HG03378 (cell line): ENCODE results near the gene THUMPD3.

ENCODE experiments used
- ATAC-seq: cut with Tn5 transposase; IDR thresholded peaks from one replicate; pipeline ENCODE4 v1.9.1; 2021; ENCODE audit warnings: mild to moderate bottlenecking, moderate library complexity; ENCODE audit not compliant: unreplicated experiment

Gene THUMPD3, protein sequence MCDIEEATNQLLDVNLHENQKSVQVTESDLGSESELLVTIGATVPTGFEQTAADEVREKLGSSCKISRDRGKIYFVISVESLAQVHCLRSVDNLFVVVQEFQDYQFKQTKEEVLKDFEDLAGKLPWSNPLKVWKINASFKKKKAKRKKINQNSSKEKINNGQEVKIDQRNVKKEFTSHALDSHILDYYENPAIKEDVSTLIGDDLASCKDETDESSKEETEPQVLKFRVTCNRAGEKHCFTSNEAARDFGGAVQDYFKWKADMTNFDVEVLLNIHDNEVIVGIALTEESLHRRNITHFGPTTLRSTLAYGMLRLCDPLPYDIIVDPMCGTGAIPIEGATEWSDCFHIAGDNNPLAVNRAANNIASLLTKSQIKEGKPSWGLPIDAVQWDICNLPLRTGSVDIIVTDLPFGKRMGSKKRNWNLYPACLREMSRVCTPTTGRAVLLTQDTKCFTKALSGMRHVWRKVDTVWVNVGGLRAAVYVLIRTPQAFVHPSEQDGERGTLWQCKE

DNA sequence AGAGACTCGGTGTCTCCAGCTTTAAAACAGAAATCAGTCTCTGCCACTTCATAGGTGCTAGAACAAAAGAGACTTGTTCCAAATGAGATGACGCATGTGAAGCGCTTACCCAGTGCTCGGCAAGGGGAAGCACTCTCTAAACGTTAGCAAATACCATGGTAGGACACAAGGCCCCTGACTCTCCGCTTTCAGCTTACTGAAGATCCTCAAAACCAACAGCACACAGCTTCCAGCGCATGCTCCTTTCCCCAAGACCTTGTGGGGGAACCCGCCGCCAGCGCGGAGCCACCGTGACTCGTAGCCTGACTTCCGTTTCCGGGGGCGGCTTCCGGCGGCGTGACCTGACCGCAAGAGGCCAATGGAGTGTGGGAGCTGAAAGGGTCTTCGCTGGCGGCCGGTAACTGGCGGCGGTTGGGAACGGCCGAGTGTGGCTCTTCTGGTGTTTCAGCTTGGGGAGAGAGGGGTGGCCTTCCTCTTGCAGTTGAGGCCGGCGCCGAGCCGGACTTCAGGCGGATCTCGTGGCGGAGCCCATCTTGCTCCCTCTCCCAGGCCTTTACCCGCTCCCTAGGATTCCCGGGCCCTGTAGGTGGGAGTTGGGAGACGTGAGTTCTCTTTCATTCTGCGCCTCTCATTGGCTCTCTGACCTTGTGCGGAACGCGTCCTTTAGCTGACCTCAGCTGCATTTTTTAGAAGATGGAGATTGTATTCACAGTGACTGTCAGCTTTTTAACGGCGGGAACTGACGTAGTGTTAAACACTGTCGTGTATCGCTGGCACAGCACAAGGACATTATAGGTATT, at the start of gene THUMPD3:
Gene THUMPD3 (plus strand): TSS at position 324 of the 800 bp plus-strand sequence. CDS start 2,015 bp downstream, outside the sequence.
- peak; percentile 90 for ATAC-seq

DNA sequence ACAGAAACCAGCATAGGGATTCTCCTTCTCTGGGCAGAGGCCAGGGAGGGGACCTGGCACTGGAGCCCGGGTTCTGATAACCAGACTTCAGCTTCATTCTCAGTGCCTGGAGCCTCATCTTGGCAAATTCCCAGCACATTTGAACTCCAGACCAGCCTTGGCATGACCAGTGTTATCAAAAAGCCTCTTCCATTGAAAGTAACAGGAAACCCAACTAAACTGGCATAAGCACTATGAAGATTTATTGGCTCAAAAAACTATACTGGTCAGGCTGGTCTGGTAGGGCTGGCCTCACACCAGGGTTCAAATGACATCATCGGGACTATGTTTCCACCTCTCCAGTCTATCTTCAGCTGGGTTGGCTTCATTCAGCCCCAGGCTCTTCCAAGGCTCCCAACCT, 48.1 kb upstream of the THUMPD3 start:
- ATAC-seq, result no peak

DNA sequence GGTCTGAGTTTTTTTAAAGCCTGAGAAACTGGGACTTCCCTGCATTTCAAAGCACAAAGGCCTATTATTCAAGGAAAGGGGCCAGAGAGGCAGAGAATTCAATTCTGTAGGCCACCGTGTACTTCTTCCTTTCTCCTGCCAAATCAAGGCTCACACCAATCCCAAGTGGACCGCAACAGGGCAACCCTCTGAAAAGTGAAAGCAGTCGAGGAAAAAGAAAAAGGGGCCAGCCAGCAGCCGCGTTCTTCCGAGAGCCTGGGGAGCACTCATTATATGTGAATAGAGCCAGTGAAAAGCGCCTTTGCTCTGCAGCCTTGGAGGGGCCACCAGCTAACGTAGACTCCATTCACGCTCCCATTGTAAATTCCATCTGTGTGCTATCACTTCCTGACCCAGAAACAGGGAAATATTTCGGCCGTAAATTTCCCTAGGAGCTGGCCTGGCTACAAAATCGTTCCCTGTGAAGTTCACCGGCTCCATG, 45.9 kb upstream of the THUMPD3 start:
- ATAC-seq, result no peak

DNA sequence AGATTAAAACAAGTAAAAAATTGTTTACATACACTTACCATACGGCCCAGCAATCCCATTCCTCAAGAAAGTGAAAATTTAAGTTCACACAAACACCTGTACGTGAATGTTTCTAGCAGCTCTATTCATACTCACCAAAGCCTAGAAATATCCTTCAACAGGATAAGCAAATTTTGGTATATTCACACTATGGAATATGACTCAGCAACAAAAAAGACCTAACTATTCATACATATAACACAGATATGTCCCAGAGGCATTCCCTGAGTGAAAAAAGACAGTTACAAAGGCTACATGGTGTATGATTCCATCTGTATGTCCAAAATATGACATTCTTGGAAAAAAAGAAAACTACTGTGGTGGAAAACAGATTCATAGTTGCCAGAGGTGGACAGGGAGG, 40.1 kb upstream of the THUMPD3 start:
- ATAC-seq, result no peak

DNA sequence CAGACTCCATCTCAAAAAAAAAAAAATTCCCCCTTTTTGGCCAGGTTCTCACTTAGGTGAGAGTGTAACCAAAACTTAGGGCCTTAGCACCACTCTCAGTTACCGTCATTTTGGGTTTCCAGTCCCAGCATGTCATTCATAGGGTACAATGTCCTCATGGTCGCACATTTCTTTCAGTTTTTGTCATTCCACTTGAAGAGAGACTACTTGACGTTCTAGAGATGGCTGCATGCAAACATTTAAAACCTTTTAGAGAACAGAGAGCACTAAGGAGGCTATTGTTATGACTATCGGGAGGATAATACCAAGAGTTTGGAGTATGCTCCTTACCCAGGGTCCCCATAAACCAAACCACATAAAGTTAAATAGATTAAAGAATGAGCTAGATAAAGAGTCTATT, 37.9 kb upstream of the THUMPD3 start:
- ATAC-seq, result no peak

DNA sequence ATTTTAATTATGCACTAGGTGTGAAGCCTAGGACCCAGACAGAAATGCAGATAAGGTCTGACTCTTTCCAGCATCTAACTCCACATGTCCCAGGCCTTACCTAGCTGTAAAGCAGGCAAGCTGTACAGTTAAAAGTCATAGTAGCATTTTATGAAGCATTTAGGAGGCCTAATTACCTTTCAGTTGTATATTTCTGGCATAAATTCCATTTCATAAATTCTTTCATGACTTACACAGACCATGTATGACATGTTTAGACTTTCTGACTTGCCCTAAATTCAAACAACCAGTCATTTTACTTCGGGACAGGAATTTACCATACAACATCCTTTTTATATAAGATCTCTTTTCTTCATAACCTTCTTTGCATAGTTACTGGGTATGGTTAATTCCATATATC, 35.3 kb upstream of the THUMPD3 start:
- ATAC-seq, result no peak

DNA sequence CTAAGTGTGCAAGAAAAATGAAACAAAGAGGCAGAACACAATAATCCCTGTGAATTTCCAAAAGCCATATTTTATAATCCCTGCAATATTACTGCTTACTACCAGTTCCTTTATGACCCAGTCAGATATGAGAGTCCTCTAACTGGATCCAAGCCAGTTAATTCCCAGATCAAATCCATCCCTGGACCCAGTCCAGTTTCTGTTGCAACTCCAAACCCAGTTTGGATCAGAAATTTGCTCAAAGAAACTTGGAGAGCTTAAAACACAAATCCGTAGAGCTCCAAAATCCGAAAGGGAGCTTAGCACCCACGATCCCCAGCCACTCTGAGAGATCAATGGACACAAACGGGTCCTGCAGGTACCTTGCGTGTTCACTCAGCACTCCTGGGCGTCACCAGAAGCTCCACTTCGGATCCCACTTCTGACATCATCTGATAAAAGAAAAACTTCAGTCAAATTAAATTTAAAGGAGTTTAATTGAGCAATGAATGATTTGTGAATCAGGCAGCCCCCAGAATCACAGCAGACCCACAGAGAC, 32.6 kb upstream of the THUMPD3 start:
- no peak for ATAC-seq

DNA sequence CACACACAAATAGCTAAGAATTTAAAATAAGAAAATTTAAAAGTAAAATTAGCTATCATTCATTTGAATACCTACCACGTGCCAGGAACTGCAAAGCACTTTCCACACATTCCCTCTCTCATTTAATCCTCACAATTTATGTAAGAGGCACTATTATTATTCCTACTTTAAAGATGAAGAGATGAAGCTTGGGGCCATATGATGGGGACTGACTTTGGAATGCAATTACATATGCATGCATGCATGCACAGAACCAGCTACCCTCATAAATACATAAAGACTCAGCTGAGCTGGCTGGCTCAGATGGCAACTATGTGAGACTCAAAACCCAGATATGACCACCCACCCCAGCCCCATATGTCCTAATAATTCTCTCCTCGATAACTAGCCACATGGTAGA, 31.7 kb upstream of the THUMPD3 start:
- ATAC-seq, result no peak

DNA sequence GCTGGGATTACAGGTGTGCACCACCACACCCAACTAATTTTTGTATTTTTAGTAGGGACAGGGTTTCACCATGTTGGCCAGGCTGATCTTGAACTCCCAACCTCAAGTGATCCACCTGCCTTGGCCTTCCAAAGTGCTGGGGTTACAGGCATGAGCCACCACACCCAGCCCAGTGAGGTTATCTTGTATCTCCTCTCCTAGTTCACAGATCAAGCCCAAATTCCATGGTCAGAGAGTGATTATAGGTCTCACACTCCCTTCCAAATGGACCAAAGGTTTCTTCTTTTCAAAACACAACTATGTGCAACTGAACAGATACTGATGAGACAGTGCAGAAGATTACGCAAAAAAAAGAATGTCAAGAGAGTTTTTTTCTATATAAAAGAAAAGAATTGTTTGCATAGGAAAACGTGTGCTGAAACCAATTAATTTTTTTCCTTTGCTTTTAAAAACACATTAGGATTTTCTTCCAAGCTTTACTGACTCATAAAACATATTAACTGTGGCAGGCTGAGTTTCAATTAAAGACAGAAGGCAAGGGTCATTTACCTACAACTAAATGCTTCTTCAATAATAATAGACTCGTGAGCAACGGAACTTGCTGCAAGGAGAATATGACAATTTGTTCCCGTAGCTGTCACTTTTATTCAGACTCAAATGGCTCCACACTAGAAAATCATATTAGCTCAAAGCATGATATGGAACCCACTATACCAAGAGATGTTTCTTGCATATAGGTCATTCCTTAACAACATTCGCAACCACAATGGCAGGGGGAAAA, 30.4 kb upstream of the THUMPD3 start:
- ATAC-seq, result no peak

DNA sequence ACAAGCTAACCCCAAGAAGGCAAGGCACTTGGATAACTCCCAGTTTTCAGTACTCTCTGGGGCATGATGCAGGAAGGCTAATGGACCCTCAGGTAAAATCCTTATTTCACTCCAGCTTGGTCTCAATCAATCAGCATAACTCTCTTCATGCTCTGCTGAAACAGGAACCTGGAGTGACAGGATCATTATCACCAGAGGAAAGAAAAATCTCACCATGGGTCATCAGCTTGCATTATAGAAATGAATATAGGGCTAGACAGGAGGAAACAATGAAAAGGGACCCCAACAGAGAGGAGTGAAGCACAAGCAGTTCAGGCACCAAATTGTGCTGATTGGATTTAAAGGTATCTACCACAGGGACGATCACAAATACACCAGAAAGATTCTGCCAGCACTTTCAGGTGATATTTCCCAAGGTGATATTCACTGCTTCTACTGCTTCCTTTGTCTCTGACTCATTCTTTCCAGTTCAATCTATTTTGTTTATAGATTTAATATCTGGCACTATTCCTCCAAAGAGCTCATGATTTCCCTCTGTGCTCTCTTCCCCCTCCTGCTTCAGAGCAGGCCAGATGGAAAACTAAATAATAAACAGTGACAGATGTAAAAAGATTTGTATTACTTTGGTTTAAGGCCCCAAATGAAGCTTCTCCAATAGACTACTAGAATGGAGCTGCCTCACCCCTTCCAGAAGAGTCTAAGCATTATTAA, 22.9 kb upstream of the THUMPD3 start:
- no peak for ATAC-seq

DNA sequence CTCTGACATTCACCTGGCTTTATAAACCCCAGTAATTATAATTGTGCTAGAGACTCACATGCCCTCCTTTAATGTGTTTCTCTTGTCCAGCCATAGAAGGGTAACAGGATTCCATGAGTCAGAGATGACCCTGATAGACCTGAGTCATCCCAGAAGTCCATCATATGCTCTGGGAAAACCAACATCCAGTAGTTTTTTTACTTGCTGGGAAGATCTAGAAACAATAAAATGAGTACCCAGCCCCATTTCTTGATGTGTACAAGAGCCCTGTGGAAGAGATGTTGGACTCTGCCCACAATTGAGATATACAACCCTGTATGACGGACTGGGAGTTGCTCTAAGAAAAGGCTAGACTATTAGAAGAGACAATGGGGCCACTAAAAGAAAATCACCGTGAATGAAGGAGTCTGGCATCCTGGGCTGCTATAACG, 22.4 kb upstream of the THUMPD3 start:
- ATAC-seq, result no peak

DNA sequence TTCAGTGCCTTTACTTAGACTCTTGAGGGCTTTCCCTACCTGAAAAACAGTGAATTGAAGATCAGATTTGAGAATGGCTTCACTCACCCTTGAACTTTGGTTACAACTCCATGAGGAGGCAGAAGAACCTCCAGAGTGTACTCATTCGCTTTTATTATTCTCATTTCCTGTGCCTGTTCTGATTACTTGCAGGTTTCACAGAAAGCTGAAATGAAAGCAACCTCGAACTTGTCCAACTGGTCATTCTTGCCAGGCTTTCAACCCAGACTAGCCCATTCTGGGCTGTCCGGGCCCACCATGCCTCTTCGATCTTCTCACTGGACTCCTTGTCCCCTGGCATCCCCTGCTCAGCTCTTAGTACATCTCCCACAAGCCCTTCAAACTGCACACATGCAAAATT, 20.2 kb upstream of the THUMPD3 start:
- ATAC-seq, result no peak

DNA sequence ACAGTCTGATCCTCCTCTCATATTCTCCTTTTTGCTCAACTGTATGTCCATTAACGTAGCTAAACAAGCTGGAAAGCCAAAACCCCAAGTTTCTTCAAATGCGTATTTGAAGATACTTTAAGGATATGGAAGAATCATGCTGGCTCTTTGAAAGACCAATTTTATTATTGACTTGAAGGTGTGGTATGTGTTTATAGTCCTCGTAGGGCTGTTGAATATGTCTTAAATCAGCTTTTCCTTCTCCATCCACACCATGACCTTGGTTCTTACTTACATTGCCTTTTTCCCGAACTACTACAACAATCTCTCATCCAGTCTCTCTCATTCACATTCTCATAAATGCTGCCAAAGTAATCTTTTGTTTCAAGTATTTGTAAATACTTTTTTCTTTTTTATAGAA, 19.7 kb upstream of the THUMPD3 start:
- ATAC-seq, result no peak

DNA sequence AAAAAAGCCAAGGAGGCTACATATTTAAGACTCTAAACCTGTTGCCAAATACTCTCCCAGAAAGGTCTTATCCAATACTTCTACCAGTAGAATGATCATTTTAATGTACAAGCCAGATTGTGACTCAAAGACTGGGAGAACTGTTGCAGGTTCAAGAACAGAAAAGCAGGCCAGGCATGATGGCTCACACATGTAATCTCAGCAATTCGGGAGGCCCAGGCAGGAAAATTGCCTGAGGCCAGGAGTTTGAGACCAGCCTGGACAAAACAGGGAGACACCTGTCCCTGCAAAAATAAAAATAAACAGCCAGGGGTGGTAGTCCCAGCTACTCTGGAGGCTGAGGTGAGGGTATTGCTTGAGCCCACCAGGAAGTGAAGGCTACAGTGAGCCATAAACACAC, 17.8 kb upstream of the THUMPD3 start:
- no peak for ATAC-seq

DNA sequence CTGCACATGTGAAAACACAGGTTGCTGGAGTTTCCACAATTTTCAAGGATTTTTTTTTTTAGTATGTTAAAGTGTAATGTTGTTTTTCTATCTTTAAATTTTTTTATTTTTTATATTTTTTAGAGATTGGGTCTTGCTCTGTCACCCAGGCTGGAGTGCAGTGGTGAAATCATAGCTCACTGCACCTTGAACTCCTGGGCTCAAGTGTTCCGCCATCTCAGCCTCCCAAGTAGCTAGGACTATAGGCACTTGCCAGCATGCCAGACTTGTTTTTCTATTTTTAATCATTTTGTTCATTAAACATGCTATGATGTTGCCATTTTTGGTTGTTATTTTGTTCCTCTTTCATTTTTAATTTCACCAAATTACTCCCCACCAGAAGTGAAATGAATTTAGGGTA, 16.7 kb upstream of the THUMPD3 start:
- no peak for ATAC-seq

DNA sequence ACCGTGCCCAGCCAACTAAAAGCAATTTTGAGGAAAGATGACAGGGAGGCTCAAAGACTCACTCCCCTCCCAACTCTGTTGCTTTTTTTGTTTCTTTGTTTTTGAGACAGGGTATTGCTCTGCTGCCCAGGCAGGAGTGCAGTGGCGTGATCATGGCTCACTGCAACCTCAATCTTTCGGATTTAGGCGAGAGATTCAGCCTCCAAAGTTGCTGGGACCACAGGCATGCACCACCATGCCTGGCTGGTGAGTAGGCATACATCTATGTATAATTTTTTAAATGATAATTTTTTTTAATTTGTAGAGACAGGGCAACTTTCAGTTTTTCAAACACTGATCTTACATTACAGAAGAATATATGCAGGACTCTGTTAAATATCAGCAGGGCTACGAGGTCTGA, 15.8 kb upstream of the THUMPD3 start:
- ATAC-seq, result no peak

DNA sequence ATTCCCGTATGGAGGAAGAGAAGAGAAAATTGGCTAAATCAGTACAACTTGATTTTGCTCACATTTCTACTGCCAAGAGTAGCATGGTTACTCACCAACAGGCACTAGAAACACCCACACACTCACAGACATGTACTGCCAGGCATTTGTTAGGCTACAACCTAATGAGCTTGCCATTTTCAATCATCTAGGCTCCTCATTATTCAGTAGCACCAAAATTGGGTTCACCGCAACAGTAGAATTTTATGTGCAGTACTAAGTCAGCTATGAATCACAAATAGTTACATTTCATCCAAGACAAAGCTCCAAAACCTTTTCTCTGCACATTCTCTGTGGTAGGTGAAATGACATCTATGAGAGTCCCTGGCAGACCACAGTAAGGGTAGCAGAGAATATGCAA, 15.0 kb upstream of the THUMPD3 start:
- no peak for ATAC-seq

DNA sequence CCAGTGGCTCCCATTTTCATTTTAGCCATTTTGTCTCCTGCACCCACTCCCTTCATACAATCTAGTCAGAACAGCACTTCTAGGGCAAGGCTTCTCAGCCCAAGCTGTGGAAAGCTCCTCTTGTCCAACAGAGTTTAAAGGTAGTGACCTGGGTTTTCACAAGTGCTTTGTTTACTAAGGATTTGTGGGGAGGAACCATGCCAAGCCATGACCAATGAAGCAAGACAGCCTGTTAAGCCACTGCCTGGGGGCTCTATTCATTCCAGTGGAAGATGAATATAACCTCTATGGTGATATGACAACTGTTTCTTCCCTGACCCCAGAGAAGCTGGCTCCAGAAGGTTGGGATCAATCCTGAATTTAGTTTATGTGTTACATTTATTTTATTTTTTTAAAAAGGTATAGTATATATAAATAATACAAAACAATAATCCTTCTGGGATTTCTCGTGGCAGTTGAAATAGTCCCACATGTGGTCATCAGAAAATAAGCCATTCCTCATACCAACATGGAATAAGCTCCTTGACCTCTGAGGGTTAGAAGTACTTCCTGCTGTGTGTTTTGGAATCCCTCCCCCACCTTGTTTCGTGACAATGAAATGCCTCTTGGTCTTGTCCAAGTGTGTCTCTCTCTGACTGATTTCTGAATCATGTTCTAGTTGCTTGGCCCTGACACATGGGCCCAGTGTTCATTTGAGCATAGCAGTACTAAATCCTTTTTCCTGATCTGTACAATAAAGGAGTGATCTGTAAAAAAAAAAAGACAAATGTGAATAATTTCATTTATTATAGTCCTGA, 13.3 kb upstream of the THUMPD3 start:
- no peak for ATAC-seq

DNA sequence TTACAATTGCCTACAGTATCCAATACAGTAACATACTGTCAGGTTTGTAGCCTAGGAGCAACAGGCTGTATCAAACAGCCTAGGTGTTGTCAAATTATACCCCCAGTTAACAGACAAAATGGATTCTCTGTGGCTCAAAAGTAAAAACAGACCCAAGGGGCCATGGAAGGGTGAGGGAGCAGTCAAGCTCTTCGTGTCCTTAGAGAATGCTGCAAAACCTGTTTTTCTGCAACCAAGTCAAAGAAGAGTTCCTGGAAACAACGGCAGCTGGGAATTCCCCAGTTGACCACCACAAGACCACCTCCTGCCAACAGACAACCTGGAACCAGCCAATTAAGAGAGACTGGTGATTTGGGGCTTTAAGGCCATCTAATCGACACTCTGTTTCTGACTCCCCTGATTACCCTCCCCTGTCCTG, 11.1 kb upstream of the THUMPD3 start:
- no peak for ATAC-seq
